Stimulated activated effector memory CD8-positive, alpha-beta T cell treated with anti-CD3 and anti-CD28 coated beads, Interleukin-12 subunit alpha, Interleukin-12 subunit beta, amount 100 ng/mL, for 72 hours (primary cell): ENCODE data around the gene PCDH9.

ENCODE experiments used
- ATAC-seq: fragments of 150-1000 bp; cut with Tn5 transposase; 2 replicates; pipeline ENCODE4 v1.10.0; 2021
- DNase-seq, 2 donors: peaks; one replicate each; pipeline ENCODE4 v3.0.0; 2021 to 2022; ENCODE audit warnings: low spot score in 2 of 2
- H3K27ac Mint-ChIP-seq: one replicate; pipeline ENCODE4 v1.8.0; 2022; ENCODE audit warnings: mild to moderate bottlenecking, mixed read lengths
- H3K36me3 Mint-ChIP-seq: one replicate; pipeline ENCODE4 v1.8.0; 2022; ENCODE audit warnings: mild to moderate bottlenecking, mixed read lengths
- H3K4me1 Mint-ChIP-seq: one replicate; pipeline ENCODE4 v1.8.0; 2022; ENCODE audit warnings: mixed read lengths
- H3K4me3 Mint-ChIP-seq: one replicate; pipeline ENCODE4 v1.8.0; 2022; ENCODE audit warnings: mild to moderate bottlenecking, mixed read lengths
- H3K9me3 Mint-ChIP-seq: one replicate; pipeline ENCODE4 v1.8.0; 2022; ENCODE audit warnings: mixed read lengths

The PCDH9 gene

GRCh38 chr13:67071918-67072598 is 158.1 kb downstream of the PCDH9 start:
- Mint-ChIP-seq H3K36me3 (no peaks in the 10 kb centered on the region), H3K9me3 (peaks cover 10% of the 10 kb centered on the region), H3K27ac (no peak overlapping the region), H3K4me3 (no peak overlapping the region), H3K4me1 (no peaks in the 10 kb centered on the region)
- ATAC-seq (no peak), DNase-seq (no peak)

GRCh38 chr13:67070306-67070705 is 159.8 kb downstream of the PCDH9 start:
- Mint-ChIP-seq H3K9me3 (peaks cover 6% of the 10 kb centered on the region), H3K4me1 (no peaks in the 10 kb centered on the region)
- ATAC-seq, result no peak

DNA sequence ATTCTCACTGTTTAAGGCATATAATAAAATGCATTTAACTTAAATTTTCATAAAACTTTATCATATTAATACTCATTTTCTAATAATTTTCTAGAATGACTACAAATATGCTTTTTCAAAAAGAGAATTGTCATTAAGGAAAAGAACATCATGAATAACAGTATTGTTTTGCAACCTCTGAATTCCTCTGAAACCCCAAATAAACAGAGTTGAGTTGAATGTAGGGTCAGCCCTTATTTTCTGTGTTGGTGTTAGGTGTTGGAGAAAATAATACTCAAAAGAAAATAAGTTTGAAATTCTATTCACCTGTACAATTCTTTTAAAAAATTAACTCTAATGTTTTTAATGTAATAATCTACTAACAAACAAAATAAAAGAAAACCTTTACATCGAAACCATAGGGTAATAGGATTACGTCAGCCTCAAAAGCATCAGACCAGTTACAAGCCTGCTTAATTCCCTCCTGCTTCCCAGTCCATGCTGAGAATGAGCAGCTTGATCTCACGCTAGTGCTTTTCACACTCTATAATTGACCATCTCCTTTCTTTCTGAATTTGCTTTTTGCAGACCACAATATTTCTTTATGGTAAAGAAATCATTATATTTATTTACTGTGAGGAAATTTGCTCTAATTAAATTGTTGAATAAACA is 160.9 kb downstream of the PCDH9 start:
- Mint-ChIP-seq H3K4me1 (no peaks in the 10 kb centered on the region), H3K36me3 (no peaks in the 10 kb centered on the region), H3K4me3 (no peak overlapping the region), H3K9me3 (peaks cover 6% of the 10 kb centered on the region), H3K27ac (no peak overlapping the region)
- DNase-seq (no peak), ATAC-seq (no peak)

More at GRCh38 chr13:67070306-67070705, 159.8 kb downstream of the PCDH9 start:
- no peak overlapping the region for H3K4me3 Mint-ChIP-seq
- no peak overlapping the region for H3K27ac Mint-ChIP-seq
- no peak for DNase-seq
- H3K36me3 Mint-ChIP-seq, result no peaks in the 10 kb centered on the region

- no peaks in the 10 kb centered on the region for H3K4me1 Mint-ChIP-seq
- H3K27ac Mint-ChIP-seq, result no peak overlapping the region
- peaks cover 6% of the 10 kb centered on the region for H3K9me3 Mint-ChIP-seq
- no peaks in the 10 kb centered on the region for H3K36me3 Mint-ChIP-seq
- no peak for ATAC-seq
- DNase-seq, result no peak
- no peak overlapping the region for H3K4me3 Mint-ChIP-seq
Measured at GRCh38 chr13:67064920-67065319, 165.2 kb downstream of the PCDH9 start.

DNA sequence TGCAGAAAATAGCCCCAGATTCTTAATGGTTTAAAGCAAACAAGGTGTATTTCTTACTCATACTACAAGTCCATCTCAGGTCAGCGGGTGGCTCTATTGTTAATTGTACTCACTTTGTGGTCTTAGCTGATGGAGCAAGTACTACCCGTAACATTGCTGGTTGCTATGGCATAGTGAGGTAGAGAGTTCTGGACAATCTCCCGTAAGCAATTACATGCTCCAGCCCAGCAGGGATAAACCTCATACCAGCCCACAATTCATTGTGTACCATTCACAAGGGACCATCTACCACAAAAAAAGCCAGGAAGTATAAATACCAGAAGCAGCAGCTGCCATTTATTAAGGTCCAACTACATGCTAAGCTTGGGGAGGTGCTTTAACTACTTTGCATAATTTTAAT is 167.1 kb downstream of the PCDH9 start:
- peaks cover 3% of the 10 kb centered on the region for H3K9me3 Mint-ChIP-seq
- DNase-seq (no peak), ATAC-seq (no peak)
- no peak overlapping the region for H3K4me3 Mint-ChIP-seq
- no peaks in the 10 kb centered on the region for H3K4me1 Mint-ChIP-seq
- H3K36me3 Mint-ChIP-seq, result no peaks in the 10 kb centered on the region
- H3K27ac Mint-ChIP-seq, result no peak overlapping the region

- Mint-ChIP-seq H3K36me3 (no peaks in the 10 kb centered on the region), H3K9me3 (peaks cover 3% of the 10 kb centered on the region), H3K4me1 (no peaks in the 10 kb centered on the region), H3K27ac (no peak overlapping the region), H3K4me3 (no peak overlapping the region)
- no peak for DNase-seq
- no peak for ATAC-seq
Measured at GRCh38 chr13:67062160-67062559, 168.0 kb downstream of the PCDH9 start.

GRCh38 chr13:67061750-67062149 is 168.4 kb downstream of the PCDH9 start:
- Mint-ChIP-seq H3K4me1 (no peaks in the 10 kb centered on the region), H3K9me3 (peaks cover 3% of the 10 kb centered on the region), H3K27ac (no peak overlapping the region), H3K4me3 (no peak overlapping the region), H3K36me3 (no peaks in the 10 kb centered on the region)
- DNase-seq (no peak), ATAC-seq (no peak)

DNA sequence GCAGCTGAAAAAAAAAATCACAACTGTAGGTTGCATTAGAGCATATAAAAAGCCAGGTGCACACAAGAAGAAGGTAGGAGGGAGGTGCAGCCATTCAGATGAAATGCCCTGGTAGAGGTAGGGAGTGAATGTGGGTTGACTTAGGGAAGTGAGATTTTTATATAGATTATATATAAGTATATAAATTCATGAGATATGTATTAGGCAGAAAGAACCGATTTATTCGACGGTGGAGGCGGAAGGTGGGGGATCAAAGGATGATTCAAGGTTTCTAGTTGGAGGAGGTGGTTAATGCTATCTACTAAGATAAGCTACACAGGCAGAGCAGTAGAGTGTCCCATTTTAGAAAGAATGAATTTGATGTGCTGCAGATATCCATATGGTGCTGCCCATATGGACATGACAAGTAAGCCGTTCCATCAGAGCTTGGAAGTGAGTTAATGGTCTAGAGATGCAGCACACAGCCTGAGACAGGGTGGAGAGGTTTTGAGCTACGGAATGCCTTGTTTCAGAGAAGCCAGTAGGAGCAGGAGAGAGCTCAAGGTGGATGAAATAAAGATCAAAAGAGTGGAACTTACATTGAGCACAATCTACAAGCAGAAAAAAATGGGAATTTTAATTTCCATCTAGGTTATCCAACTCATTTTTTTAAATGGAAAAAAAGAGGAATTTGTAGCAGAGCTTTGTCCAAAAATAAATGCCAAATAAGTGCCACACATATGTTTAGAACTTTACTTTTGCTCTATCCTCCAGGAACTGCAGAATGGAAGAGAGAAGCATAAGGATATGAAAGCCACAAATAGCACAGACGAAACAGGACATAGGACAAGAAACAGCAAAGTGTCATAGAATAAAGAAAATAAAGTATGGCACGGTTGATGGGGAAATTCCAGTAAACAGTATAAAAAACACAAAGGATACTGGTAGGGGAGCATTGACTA is 177.3 kb downstream of the PCDH9 start:
- H3K27ac Mint-ChIP-seq, result no peak overlapping the region
- no peaks in the 10 kb centered on the region for H3K4me1 Mint-ChIP-seq
- no peak for ATAC-seq
- H3K4me3 Mint-ChIP-seq, result no peak overlapping the region
- H3K36me3 Mint-ChIP-seq, result no peaks in the 10 kb centered on the region
- H3K9me3 Mint-ChIP-seq, result peaks cover 11% of the 10 kb centered on the region
- no peak for DNase-seq

DNA sequence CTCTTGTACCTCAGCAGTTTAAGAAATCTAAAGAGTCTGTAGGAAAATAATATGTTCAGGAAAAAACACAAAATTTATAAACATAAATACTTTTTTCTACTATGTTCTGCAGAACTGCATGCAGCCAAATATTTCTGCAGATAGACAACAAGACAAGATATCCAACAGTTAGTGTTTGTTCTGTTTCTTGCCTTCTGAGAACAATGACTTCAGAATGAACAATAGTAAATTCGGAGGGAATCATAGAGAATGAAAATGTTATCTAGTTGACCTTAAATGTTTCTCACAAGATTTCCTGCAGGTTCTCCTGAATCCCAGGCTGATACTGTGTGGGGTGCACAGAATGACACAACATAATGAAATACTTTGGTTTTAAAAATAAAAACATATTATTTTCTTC is 180.4 kb downstream of the PCDH9 start:
- Mint-ChIP-seq H3K4me1 (no peaks in the 10 kb centered on the region), H3K9me3 (peaks cover 14% of the 10 kb centered on the region), H3K36me3 (no peaks in the 10 kb centered on the region), H3K27ac (no peak overlapping the region), H3K4me3 (no peak overlapping the region)
- no peak for ATAC-seq
- DNase-seq, result no peak

- DNase-seq (no peak), ATAC-seq (no peak)
- H3K27ac Mint-ChIP-seq, result no peak overlapping the region
Measured at GRCh38 chr13:67048821-67049150, 181.3 kb downstream of the PCDH9 start.

GRCh38 chr13:67048084-67048820 is 181.9 kb downstream of the PCDH9 start:
- no peak for DNase-seq
- ATAC-seq, result no peak
- Mint-ChIP-seq H3K9me3 (peaks cover 18% of the 10 kb centered on the region), H3K27ac (no peak overlapping the region), H3K4me3 (no peak overlapping the region), H3K4me1 (no peaks in the 10 kb centered on the region), H3K36me3 (no peaks in the 10 kb centered on the region)

More at GRCh38 chr13:67048821-67049150, 181.3 kb downstream of the PCDH9 start:
- peaks cover 18% of the 10 kb centered on the region for H3K9me3 Mint-ChIP-seq
- no peak overlapping the region for H3K4me3 Mint-ChIP-seq
- no peaks in the 10 kb centered on the region for H3K36me3 Mint-ChIP-seq
- no peaks in the 10 kb centered on the region for H3K4me1 Mint-ChIP-seq

- DNase-seq (no peak), ATAC-seq (no peak)
- Mint-ChIP-seq H3K4me3 (no peak overlapping the region), H3K4me1 (no peaks in the 10 kb centered on the region), H3K9me3 (peaks cover 16% of the 10 kb centered on the region), H3K36me3 (no peaks in the 10 kb centered on the region), H3K27ac (no peak overlapping the region)
Measured at GRCh38 chr13:67045357-67045756, 184.8 kb downstream of the PCDH9 start.

GRCh38 chr13:67043901-67044300 is 186.2 kb downstream of the PCDH9 start:
- DNase-seq (no peak), ATAC-seq (no peak)
- no peak overlapping the region for H3K4me3 Mint-ChIP-seq
- H3K9me3 Mint-ChIP-seq, result peaks cover 16% of the 10 kb centered on the region
- no peaks in the 10 kb centered on the region for H3K4me1 Mint-ChIP-seq
- H3K36me3 Mint-ChIP-seq, result no peaks in the 10 kb centered on the region
- no peak overlapping the region for H3K27ac Mint-ChIP-seq

- no peak for ATAC-seq
- DNase-seq, result no peak
- H3K36me3 Mint-ChIP-seq, result no peaks in the 10 kb centered on the region
- no peak overlapping the region for H3K27ac Mint-ChIP-seq
- no peaks in the 10 kb centered on the region for H3K4me1 Mint-ChIP-seq
- H3K9me3 Mint-ChIP-seq, result peaks cover 19% of the 10 kb centered on the region
- H3K4me3 Mint-ChIP-seq, result no peak overlapping the region
Measured at GRCh38 chr13:67042556-67042955, 187.6 kb downstream of the PCDH9 start.
